Vagina (tissue), 2 donors: Measurements from ENCODE around the gene SELENOV.
A peak's percentile ranks its signal among the peaks of the same experiment; 100 is the strongest.

Experiments used
- CTCF ChIP-seq, 3 experiments: fragments of 450-650 bp in 2 of 3; fragments of 200-600 bp in 1 of 3; sonication (generic) in 1 of 3; IDR thresholded peaks; one replicate each; pipeline ENCODE4 v1.5.1; 2017 to 2019; ENCODE audit warnings: antibody characterized with exemption in 3 of 3, mild to moderate bottlenecking in 2 of 3, moderate library complexity in 2 of 3
- POLR2AphosphoS5 ChIP-seq, 2 donors: sonication (generic); formaldehyde crosslinking; IDR thresholded peaks; one replicate each; pipeline ENCODE4 v1.9.0; 2017; ENCODE audit warnings: antibody characterized with exemption in 2 of 2, mild to moderate bottlenecking in 2 of 2, low read depth in 1 of 2; ENCODE audit not compliant: insufficient read depth in 1 of 2

- peak; percentile 94 to 99 for TF ChIP-seq POLR2AphosphoS5 (IDR thresholded peaks at IDR 0.05; ENCODE audit: insufficient read depth in 1 of 2, low read depth in 1 of 2)
- TF ChIP-seq CTCF (IDR thresholded peaks at IDR 0.05): peak; percentile 96 to 99 (median 99)
Measured at GRCh38 chr19:39532233-39533002, 17.5 kb downstream of the SELENOV start, which contains the start of gene EID2B.
